Ammon's horn (tissue), 1 donor: ENCODE measurements around the gene PRCD.
A peak's percentile ranks its signal among the peaks of the same experiment; 100 is the strongest.

Experiments used
- DNase-seq: peaks from one replicate; pipeline ENCODE4 v3.0.0-alpha.2; 2016; ENCODE audit warnings: low spot score

Gene PRCD

DNA sequence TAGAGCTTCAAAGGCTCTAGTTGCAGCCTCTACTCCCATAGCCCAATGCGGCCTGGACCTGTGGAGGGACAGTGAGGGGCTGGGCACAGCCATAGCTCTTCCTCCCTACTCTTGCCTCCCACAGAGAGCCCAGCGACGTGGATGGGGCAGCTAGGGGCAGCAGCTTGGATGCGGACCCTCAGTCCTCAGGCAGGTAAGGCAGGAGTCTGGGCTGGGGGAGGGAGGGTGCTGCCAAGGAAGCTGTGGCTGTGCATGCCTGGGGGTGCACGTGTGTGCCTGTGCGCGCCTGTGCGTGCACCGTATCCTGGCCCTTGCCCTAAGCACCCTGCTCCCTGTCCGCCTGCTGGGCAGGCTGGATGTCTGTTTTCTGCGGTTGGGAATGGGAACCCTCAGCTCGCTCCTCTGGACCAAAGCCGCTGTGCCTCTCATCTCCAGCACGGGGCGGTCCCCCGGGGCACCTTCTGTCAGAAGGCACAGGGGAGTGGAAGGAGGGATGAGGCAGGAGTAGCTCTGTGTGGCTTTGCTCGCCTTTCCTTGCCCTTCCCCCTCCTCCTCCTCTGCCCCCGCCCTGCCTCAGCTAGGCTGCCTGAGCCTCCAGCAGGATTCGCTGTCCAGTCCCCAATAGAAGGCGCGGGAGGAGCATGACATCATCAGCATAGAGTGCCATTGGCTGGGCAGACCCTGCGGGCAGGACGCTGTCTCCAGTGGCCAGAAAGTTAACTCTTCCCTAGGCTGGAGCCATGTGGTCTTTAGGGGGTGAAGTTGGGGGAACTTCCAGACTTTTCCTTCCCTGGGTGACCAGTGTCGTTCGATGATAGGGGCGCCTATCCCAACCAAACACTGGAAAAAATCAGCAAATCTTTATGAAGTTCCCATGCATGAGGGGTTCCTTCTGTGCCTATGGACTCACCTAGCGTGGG is 797 bp downstream of the PRCD start:
- DNase-seq: peak; percentile 99

DNA sequence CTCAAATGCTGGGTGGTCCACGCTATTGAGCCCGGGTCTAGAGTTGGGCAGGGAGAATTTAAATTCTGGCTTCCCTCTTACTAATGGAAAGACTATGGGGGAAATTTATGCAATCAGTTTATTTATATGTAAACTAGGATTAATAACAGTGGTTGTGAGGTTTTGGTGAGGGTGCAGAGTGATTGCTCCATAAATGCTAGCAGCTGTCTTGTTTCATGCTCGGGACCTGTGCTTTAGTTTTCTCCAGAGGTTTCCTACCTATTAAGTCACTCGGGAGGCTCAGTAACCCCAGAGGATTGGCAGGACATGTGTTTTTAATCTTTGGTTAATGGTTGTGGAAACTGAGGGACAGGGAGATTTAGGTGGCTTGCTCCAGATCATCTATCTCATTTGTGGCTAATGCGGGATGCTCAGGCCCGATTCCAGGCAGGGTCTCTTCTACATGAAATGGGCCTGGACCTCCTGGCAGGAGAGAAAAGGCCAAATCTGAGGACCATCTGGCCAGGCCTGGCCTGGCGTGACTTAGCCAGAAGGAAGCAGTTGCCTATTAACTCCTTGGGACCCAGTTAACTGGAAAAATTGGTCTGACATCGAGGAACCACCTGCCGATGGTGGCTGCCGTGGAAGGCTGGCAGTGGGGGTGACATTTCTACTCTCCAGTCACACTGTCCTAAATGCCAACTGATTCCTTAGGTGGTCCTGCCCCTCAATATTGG is 2.1 kb downstream of the PRCD start:
- DNase-seq: no peak

DNA sequence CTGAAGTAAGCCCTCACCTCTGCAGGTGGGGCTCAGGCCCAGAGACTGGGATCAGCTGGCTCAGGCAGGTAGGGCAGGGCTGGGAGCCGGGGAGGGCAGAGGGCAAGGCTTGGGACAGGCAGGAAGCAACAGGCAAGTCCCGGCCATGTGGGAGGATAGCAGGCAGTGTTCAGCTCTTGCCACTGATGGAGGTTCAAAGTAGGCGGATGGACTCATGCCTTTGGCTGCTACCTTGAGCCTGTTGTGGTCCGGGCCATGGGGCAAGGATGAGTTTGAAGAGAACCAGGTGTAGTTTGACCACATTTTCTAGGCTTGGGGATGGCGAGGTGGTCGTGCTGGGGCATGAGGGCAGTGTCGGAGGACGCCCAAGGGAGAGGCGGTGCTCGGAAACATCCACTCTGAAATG is 2.7 kb downstream of the PRCD start:
- DNase-seq: no peak

DNA sequence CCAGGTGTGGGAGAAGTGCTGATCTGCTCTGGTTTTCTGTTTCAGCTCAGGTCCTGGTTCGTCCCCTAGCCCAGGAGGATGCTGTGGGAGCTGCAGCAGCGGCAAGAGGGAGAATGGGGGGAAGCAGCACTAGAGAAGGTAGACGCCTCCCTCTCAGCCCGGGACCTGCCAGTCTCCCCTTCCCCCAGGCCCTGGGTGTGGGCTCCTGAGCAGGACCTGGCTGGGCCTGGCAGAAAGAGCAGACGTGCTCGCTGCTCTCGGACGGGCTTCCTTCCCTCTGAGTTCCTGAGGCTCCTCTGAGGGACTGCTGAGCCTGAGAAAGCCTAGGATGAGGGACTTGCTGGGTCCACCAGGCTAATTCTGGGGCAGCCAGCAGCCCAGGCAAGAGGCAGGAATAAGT is 3.1 kb downstream of the PRCD start:
- DNase-seq: no peak

DNA sequence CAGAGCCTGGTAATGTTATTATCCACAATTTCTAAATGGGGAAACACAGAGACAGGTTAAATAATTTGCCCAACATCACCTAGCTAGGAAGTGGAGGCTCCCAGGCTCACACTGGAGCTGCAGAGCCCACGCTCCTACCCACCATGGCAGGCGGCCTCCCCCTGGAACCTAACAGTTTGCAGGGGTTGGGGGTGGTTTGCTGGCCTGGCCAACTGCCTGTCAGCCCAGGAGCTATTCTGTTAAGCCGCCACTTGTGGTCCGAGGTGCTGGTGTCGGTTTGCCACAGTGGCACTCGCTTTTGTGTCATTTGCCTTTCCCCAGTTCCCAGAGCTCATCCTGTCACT is 3.6 kb downstream of the PRCD start:
- no peak for DNase-seq

DNA sequence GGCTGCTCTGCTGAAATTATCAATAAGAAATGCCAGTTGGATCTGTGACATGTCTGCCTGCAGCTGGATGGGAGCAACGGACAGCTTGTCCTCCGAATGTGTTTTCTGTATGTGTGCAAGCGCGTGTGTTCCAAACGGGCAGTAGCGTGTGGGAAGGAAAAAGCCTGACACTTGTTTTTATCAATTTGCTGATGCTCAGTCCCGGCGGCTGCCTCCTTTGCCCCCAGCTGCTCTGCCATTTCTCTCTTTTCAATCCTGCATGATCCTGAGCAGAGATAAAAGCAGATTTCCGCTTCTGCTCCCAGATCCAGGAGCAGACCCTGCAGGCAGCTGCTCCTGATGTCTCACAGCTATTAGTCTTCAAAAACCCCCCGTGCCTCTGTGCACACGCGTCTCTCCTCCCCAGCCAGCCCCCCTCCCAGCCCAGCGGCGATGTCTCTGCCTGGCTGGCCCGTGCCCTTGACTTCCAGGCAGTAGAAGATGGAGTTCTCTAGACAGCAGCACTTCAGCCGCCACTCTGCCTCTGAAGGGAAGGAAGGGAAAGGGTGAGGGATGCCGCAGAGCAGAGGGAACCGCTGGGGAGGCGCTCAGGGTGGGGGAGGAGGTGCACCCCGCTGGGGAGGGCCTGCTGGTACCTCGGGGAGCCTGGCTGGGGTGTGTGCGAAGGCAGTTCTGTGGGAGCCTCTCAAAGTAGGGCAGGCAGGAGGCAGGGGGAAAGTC is 4.1 kb downstream of the PRCD start:
- DNase-seq: peak; percentile 73

DNA sequence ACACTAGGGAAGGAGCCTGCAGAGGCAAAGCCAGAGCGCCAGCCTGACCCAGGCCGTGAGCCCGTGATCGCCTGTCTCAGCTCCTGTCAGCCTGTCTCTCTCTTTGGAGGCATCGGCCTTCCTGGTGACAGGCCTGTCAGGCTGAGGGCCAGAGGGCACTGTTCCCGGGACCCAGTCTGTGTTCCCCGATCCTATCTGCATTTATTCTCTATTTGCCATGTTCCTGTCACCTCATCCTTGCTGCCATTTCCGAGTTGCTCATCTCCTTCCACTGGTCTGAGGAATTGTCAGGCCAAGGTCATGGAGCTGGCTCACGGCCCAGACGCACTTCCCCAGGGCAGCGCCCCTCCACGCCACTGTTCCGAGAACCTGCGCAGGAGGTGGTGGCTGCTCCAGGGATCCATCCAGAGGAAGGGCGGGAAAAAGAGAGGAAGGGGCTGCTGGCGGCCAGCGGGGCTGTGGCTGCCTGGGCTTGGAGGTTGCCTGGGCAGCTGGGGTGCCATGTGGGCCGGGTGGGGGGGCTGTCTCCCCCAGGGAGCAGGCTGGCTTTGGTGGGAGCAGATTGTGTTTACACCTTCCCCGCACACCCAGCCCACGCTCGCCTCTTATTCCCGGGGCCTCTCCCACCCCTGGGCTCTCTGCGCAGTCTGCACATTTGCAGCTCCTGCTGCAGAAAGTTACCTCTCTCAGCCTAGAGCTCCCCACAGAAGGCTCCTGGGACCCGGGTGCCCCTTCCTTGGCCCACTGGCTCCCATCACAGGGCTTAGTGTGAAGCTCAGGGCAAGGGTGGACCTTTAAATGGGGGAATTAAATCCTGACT is 4.9 kb downstream of the PRCD start:
- DNase-seq: peak; percentile 68

DNA sequence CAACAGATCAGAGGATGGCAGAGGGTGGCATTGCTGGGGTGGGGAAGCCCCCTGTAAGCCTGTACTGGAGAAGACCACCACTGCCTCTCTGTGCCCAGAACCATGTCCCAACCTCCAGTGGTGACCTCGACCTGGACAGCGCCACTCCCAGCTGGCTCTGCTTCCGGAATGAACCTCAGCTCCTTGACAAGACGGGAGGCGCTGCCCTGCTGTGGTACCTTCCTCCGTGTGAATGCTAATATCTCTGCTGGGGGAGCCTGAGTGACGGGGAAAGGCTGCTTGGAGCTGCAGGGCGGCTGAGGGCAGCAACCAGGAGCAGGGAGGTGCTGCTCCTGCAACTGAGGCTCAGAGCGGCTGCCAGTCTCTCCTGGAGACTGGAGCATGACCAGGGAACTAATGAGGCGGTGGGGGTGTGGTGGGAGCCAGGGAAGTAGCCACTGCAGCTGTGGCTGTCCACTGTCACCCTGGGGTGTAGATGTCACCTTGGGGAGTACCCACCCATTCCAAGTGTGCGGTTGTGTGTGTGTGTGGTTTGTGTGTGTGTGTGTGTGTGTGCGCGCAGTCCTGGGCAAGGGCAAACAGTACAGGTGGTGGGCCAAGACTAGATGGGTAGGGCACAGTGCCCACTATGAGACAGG is 6.2 kb downstream of the PRCD start:
- no peak for DNase-seq

DNA sequence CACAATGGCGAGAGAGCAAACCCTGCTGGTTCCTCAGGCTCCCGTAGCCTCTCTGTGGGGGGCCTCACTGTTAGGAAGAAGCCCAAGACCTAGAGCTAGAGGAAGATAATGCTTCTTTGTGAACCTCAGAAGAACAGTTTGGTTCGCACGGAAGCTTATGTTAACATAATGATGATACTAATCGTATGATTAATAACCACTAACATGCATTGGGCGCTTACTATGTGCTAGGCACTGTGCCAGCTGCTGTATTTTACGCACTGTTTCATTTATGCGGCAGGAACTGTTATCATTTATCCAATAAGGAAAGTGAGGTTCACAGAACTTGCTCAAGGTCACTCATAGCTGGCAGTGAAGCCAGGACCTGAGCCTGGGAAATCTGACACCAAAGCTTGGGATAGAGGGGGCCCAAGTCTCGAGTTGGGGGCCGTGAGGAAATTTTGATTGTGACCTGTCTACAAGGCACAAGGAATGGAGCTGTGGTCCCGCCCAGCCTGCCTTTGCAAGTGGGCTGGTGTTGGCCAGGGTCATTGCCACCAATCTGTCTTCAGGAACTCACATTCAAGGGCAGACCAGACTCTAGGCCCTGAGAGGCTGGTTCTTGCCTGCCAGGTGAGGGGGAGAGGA is 6.8 kb downstream of the PRCD start:
- DNase-seq: no peak

DNA sequence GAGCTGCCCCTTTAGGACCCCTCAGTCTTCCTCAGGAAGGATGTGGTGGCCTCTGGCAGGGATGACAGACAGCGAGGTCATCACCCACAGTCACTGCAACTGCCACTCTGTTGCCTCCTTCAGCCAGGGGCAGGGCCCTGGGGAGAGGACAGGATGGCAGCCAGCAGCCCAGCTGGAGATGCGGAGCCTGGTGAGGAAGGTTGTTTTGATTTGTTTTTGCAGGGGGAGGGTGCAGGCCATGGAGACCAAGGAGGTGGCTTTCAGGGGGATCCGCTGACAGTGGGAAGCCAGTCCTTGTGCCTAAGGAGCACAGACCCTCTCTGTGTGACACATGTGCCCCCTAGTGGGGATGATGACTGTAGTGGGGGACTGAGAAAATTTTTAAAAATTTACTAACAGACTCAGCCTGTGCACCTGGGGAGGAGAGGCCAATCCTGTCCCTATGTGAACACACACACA is 7.4 kb downstream of the PRCD start:
- peak; percentile 87 for DNase-seq

DNA sequence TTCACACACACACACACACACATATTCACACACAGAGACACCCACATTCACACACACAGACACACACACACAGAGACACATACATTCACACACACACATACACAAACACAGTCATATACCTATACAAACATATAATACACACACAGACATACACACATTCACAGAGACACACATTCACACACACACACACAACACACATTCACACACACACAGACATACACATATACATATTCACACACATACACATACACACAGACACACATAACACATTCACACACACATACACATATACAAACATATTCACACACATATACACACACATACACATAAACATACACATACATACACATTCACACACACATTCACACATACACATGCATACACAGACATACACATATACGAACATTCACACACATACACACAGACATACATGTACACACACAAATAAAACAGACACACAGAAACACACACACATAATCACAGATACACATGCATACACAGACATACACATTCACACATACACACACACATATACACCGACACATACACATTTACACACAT is 7.9 kb downstream of the PRCD start:
- DNase-seq: no peak

DNA sequence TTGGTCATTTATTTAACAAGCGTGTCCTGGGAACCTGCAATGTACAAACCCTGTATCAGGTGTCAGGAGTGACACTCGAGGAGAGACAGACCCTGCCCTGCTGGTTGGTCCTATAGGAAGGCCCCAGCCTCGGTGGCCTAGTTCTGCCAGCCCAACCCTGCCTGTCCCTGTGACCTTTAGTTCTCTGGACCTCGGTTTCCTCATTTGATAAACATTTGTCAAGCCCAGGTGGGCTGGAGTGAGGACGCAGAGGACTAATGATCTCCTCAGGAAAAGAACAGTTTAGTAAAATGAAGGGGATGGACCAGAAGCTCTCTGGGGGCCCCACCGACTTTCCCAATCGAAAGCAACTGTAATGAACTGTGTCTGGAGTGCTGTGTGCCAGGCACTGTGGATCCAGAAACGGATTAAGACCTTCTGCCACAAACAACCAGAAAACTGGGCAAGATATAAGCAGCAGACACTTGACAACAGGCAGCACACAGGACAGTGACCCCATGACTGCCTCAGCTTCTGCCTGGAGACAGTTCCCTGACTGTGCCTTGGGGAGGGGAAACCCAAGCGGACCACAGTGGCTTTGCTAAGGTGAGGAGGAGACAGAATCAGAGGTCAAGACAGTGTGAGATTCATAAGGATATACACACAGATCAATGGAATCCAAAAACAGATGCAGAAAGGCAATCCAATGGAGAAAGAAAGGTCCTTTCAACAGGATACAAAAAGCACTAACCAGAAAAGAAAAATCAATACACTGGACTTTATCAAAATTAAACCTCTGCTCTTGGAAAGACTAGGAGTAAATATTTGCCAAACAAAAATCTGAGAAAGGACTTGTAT is 8.8 kb downstream of the PRCD start:
- DNase-seq: no peak

DNA sequence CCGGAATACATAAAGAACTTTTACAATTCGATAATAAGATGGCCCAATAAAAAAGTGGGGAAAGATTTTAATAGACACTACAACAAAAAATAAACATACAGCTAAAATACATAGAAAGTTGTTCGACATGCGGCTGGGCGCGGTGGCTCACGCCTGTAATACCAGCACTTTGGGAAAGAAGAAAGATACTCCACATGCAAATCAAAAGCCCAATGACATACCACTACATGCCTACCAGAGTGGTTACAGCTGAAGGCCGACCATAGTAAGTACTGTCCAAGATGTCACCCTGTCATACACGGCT is 9.3 kb downstream of the PRCD start:
- DNase-seq: no peak

DNA sequence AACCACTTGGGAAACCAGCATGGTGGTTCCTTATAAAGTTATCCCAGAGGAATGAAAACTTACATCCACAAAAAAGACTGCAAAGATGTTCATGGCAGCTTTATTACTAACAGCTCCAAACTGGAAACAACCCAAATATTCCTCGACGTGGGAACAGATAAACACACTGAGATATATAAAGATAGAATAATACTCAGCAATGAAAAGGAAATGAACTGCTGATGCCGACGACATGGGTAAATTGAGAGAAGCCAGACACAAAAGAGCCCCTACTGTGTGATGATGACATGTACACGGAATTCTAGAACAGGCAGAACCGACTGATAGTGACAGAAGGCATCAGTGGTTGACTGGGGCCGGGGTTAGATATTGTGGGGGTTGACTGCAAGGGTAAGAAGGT is 9.7 kb downstream of the PRCD start:
- DNase-seq: no peak

DNA sequence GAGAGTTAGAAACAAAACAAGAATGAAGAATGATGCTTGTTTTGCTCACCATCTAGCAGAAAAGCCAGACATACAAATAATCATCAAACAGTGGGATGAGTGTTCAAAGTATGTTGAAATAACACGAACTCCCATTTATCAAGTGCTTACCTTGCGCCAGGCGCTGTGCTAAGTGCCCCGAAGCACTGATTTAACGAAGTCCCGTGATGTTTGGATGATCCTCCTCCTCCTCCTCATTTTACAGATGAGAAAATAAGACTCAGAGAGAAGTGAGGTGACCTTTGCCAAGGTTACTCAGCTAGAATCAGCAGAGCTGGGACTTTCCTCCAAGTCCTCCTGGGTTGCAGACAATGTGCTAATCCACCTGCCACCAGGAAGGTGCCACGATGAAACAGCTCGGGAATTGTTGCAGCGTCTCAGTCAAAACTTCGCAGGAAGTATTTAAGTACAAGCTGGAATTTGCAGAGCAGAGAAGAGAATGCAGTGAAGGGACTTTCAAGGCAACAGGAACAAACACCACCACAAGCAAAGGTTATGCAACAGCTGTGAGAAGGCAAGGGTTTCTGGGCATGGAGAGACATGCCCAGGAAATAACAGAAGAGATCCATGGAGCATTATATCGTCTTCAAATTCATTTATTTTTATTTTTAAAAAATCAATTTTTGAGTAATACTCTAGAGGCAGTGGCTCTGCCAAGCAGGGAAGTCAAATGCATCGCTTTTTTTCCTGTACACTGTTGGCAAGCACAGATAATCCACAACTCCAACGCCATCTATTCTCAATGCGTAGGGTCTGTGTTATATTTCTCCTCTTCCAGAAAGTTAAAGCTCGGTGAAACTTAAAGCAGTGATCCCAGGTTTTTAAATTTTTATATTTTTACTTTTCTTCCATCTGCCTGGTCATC is 11.1 kb downstream of the PRCD start:
- no peak for DNase-seq

DNA sequence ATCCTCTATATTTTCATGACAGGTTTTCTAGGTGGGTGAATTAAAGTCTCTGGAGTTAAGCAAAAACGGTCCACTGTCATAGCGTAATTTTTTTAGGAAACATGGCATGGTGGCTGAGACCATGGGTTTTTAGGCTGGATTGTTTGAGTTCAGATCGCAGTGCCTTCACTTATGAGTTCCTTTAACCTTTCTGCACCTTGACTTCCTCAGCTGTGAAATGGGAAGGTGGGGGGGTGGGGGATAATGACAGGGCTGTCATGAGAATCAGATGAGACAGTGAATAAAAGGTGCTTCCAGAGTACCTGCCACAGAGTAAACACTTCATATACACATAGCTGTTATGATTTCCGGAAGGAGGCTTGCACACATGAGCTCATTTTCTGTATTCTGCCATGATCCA is 11.8 kb downstream of the PRCD start:
- no peak for DNase-seq

DNA sequence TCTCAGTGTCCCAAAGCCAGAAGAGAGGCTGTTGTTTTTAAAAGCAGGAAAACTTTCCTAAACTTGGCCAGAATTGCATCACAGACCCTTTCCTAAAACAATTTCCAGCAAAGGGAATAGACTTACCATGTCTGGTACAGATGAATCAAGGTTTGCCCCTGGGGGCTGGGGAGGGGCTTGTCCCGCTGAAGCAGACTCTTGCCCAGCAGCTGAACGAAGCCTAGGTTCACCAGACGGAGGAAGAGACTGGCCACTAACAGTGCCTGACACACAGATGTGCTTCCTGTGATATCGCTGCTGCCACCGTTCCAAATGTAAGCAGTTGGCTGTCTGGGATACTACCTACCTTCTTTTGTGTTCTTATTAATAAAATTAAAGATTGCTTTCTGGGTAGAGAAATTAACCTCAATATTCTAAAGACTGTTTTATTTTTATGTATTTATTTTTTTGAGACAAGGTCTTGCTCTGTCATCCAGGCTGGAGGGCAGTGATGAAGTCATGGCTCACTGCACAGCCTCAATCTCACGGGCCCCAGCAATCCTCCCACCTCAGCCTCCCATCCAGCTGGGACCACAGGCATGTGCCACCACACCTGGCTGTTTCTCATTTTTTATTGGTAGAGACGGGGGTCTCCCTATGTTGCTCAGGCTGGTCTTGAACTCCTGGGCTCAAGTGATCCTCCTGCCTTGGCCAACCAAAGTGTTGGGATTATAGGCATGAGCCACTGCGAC is 13.5 kb downstream of the PRCD start:
- no peak for DNase-seq

DNA sequence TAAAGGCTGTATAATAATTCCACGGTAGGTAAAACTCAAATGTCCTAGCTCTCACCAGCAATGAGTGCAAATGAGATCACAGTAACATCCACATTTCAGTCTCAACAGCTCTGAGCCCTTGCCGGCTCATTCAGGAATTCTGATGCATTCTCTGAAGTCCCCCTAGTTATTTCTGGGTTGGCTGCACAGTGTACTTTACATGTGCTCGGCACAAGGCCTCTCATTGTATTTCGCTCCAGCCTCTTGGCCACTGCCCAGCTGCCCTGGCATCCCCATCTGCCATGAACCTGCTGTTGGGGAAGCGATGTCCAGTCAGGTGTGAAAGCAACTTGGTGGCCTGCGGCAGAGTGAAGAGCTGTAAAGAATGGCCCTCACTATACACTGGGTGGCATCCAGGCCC is 14.3 kb downstream of the PRCD start:
- DNase-seq: peak; percentile 85
